ENCODE results near the gene DAW1.
A peak's percentile ranks its signal among the peaks of the same experiment; 100 is the strongest.

The DAW1 gene

DNA sequence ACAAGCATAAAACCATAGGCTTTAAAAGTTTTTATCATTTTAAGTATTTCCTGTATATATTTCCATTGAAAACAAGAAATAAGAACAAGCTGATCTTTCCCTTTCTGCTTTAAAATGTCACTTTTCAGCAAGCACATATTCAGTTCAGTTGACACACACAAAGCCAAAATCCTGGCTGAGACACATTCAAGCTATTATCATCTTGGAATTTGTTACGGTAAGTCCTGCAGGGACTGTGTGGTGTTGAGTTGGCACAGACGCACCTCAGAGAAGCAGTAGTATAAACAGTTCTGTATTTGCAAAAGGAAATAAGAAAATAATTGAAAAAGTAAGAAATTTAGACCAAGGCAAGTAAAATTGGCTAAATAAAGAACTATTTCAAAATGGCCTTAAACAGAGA, 10.4 kb upstream of the DAW1 start:
- DNase-seq (ENCODE audit: low read depth in 2 of 2), result no peak

- no peak for DNase-seq (ENCODE audit: low read depth in 2 of 2)
Measured at GRCh38 chr2:227862227-227862740, 9.1 kb upstream of the DAW1 start.

DNA sequence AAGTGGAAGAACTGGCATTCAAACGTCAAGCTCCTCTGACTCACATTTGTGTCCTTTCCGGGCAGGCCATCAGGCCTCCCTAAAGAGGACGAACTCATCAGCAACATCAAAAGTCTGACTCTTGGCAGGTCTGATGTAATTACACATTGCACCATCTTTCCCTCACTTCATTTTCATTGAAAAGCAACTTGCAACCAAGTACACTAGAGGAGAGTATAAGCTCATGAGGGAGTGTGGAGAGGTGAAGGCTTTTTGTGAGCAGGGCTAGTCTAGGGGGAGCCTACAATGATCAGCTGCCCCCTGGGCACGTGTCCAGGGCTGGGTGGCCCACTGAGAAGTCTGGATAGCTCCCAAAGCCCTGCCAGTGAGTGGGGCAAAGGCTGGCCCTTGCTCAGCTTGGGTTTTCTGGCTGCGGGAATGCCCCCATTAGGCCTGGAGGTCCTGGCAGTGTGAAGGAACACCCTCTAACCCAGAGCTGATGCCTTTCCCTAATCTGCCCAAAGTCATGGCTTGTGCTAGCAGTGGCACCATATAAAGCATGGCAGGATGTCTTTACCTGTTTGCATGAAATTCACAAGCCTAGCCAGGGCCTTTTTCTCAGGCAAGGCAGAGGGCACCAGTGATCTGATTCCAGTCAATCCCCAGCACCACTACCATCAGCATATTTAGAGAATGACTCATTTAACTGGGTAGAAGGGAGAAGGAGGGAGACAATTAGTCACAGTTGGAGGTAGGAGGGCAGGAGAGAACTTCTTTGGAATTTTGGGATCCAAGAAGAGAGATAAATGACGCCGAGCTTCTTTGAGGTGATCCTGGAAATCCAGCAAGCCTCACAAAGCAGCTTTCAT, 8.5 kb upstream of the DAW1 start:
- DNase-seq (ENCODE audit: low read depth in 2 of 2), result no peak

DNA sequence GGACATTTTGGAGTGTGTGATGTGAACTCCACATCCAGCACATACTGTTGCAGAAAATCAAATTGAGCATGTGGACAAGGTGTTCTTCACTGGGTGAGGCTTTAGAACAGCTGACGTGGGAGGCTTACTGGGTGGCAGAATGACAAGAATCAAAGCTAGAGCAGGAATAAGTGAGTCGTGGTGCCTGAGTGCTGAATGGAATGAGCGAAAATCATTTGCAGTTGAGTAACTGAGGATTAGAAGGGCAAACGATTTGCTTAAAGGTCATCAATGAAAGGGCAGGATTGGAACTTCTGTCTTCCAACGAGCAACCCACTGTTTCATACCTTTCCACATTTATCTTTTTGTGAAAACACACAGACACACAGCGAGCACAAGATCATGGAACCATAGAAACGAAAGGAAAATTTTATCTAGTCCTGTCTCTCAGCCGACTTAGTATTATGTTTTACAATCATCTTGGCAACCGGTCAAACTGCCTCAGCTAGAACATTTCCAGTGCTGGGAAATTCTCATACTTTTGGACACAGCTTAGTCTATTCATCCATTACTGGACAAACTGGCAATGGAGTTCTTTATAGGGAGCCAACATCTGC, 7.2 kb upstream of the DAW1 start:
- DNase-seq (ENCODE audit: low read depth in 2 of 2), result no peak

DNA sequence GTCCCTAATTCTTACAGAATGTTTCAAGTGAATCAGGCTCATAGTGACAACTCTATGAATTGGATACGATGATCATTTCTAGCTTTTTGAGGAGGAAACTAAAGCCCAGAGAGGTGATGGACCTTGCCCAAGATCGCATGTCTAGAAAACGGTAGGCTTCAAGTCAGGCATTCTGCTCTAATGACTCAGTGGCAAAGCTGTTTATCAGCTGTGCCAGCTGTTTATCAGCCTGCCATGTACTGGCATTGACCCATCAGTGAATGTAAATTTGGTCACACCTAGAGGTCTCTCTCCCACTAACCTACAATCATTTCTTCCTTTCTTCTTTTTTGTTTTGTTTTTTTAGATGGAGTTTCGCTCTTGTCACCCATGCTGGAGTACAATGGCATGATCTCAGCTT, 6.1 kb upstream of the DAW1 start:
- DNase-seq (ENCODE audit: low read depth in 2 of 2), result no peak

DNA sequence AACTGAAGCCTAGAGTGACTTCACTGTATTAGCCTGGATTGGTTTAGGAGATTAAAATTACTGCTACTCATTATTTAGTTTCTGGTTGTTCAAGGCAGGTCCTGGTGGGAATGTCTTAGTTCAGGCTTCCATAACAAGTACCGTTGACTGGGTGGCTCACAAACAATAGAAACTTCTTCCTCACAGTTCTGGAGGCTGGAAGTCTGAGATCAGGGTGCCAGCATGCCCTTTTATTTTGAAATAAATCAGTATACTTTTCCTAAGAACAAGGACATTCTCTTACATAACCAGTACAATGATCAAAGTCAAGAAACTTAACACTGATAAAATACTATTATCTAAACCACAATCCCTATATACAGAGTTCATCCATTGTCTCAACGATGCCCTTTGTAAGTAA, 4.0 kb upstream of the DAW1 start:
- no peak for DNase-seq (ENCODE audit: low read depth in 2 of 2)

- DNase-seq (ENCODE audit: low read depth in 2 of 2), result no peak
Measured at GRCh38 chr2:227870710-227871374, 589 bp upstream of the DAW1 start.

DNA sequence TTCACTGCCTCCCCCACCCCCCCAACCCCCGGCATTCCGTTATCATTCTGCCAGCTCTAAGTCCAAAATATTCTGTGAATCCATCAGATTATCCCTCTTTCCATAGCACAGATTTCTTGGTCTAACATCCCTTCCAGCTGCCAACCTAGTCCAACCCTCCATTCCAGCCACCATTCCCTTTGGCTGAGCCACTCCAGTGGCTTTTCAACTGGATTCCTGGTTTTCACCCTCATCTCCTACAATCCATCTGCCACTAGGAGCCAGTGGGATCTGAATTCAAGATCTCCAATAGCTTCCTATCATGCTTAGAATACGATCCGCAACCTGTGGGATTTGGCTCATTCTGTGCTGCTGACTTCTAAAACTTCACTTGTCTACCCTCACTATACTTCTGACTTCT, 1.2 kb downstream of the DAW1 start:
- DNase-seq (ENCODE audit: low read depth in 2 of 2), result no peak

DNA sequence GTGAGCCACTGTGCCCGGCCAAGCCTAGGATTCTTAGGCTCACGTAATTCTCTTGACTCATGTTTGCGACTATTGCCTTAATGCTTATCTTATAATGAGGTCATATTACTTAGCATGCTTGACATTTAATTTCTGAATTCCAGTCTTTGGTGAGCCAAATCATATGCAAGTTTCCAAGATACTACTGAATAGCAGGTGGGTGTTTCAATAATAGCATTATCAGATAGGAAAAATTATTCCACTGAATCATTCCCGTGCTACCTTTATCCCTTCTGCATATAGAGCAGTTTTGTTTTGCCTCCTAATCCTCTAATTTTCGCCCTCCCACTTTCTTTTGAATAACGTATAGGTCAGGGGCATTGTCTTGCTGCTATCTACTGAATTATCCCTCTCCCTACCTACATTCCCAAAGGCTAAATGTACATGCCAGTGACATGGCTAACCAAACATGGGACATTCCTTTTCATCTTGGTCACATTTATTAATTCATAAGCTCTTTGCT, 4.9 kb downstream of the DAW1 start:
- no peak for DNase-seq (ENCODE audit: low read depth in 2 of 2)

- no peak for DNase-seq (ENCODE audit: low read depth in 2 of 2)
Measured at GRCh38 chr2:227877421-227878310, 6.2 kb downstream of the DAW1 start.

GRCh38 chr2:227880460-227880859, 9.0 kb downstream of the DAW1 start:
- no peak for DNase-seq (ENCODE audit: low read depth in 2 of 2)

DNA sequence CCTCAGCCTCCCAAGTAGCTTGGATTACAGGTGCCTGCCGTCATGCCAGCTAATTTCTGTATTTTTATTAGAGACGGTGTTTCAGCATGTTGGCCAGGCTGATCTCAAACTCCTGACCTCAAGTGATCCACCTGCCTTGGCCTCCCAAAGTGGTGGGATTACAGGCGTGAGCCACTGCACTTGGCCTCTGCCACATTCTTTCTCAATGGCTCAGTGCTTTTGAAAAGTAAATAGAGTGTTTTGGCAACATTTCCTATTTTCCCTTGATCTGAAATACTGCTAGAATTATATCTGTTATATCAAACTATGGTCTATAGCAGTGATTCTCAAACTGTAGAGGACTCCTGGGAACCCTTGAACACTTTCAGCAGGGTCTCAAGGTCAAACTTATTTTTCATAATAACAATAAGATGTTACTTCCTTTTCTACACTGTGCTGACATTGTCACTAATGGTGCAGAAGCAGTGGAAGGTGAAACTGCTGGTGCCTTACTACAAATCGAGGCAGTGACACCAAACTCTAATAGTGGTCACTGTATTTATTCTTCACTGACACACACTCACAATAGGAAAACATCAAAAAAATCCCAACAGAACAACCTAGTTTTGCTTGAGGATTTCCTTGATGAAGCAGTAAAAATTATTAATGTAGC, 10.6 kb downstream of the DAW1 start:
- no peak for DNase-seq (ENCODE audit: low read depth in 2 of 2)

DNA sequence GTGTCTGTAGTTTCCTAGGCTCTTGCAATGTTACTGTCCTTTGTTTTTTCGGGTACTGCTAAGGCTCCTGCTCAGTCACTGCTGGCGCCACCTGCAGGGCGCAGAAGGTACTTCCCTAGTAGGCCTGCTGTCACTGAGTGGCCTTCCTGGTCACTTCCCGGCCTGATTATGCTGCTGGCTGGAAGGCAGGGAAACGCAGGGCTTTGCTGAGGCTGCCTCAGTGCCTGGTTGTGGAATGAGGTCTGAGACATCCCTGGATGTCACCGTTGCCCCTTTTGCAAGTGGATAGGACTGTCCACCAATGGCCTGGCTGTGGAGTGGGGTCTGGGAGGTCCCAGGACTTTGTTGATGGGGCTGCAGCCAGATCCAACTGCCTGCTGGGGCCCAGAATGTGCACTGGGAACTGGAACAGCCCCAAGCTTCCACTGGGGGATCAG, 13.1 kb downstream of the DAW1 start:
- DNase-seq (ENCODE audit: low read depth in 2 of 2), result peak; percentile 40 to 50

GRCh38 chr2:227886149-227886548, 14.7 kb downstream of the DAW1 start:
- DNase-seq (ENCODE audit: low read depth in 2 of 2), result no peak

- DNase-seq (ENCODE audit: low read depth in 2 of 2), result no peak
Measured at GRCh38 chr2:227888289-227888688, 16.9 kb downstream of the DAW1 start.

DNA sequence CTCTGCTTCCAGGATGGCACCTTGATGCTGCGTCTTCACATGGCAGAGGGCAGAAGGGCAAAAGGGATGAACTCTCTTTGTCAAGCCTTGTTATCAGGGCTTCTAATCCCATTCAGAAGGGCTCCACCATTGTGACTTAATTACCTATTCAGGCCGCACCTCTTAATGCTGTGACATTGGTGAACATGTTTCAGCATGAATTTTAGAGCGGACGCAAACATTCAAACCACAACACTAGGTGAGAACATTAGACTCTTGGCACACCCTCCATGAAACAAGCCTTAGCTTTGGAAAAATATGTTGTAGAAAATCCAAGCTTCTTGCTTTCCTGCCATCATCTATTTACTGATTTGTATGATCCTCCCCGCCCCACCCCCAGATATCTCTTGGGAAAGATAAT, 17.9 kb downstream of the DAW1 start:
- no peak for DNase-seq (ENCODE audit: low read depth in 2 of 2)

DNA sequence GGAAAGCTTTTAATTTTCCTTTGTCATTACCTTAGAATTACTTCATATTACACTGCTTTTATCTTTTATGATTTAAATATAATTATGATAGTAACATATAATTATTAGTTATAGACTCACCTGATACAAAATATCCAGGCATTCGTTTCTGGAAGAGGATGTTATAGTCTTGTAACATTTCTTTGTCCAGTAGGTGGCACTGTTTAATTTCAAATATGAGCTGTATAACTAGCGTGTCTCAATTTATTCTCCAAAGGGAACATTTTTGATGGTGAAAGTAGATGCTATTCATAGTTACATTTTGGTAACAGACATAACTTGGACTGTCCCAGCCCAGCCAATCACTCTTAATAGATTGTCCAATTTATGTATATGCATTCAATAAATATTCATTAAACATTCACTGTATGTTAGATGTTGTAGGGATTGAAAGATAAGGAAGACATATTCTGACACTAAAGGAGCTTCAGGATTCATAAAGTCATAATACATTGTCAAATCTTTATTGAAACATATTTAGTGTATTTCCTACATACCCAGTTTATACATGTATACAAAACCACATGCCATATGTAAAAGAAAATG, 19.2 kb downstream of the DAW1 start:
- DNase-seq (ENCODE audit: low read depth in 2 of 2), result no peak

DNA sequence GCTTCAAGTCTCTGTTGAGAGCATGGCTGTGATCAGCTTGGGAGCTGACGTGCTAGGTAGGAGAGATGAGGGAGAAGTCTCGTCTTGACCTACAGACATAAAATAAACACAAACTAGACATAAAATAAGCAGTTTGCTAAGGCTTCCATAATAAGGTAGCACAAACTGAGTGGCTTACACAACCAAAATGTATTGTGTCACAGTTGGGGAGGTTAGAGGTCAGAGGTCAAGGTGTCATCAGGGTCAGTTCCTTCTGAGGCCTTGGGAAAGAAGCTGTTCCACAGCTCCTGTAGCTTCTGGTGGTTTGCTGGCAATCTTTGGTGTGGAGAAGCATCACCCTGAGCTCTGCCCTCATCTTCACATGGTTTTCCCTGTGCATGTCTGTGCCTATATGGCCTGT, 20.2 kb downstream of the DAW1 start:
- no peak for DNase-seq (ENCODE audit: low read depth in 2 of 2)

- DNase-seq (ENCODE audit: low read depth in 2 of 2), result no peak
Measured at GRCh38 chr2:227903381-227903780, 31.9 kb downstream of the DAW1 start.

DNA sequence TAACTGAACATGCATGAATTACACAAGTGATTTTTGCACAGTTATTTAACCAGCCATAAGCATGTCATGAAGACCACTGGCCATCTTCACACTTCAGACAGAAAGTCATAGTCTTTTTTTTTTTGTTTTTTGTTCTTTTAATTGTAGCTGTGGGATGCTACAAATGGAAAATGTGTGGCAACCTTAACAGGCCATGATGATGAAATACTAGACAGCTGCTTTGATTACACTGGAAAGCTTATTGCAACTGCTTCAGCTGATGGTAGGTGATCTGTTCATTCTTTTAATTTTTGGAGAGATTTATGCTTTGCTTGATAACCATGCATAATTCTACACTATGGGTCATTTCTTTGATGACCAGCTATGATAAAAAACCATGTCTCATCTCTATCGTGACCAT, 35.6 kb downstream of the DAW1 start:
- DNase-seq (ENCODE audit: low read depth in 2 of 2), result no peak

All from stimulated activated CD8-positive, alpha-beta memory T cell treated with anti-CD3 and anti-CD28 coated beads, Interleukin-2, amount 100 ng/mL, for 48 hours (primary cell).